ENCODE results near the gene GPR152.

GPR152 gene

DNA sequence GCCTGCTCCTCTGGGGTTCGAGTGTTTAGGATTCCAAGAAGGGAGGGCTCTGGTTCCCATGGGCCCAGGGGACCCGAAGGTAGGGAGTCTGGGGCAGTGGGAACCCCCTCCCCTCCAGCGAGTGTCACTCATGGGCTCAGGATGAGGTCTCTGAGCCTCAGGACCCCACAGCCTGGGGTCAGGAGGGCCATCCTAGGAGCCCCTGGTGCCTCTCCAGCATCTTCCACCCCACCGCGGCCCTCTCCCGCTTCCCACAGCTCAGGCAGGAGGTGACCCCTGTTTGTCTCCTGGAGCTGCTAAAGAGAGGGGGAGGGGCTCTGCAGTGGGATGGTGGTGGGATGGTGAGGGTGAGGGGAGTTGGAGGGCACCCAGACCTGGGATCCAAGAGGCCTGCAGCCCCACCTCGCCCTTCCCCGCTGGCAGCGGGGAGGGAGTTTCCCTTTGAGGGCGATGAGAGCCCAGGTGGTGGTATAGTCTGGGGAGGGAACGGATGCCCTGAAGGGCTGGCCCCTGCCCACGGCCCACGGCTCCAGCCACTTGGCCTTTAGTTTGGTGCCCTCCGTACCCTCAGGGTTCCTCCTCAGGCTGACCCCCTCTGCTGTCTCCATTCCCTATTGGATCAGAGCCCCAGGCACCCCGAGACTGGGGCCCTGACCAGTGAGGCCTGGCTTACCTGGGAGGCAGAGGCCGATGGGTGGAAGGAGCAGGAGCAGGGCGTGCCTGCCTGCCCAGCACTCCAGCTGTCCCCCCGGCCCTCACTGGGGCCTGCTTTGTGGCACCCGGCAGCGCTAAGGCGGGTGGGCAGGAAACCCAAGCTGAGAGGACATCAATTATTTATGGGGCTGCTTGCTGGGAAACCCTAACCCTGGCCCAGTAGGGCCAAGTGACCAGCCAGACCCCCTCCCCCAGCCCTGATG lies 1.5 kb upstream of the GPR152 start:
- H2AFZ ChIP-seq (ENCODE audit: low read length) = no peak overlapping the region
- DNase-seq = no peak
- H3K4me3 ChIP-seq (ENCODE audit: low read length) = no peak overlapping the region
- TF ChIP-seq EZH2 (optimal IDR thresholded peaks at IDR 0.05; ENCODE audit: low read depth, low read length) = no peak
- no peak for TF ChIP-seq CTCF (IDR thresholded peaks at IDR 0.05; ENCODE audit: low read length)
- no peak for TF ChIP-seq EZH2phosphoT487 (IDR thresholded peaks at IDR 0.05; ENCODE audit: low read length)
- no peaks in the 10 kb centered on the region for H3K9me3 ChIP-seq (replicated peaks; ENCODE audit: insufficient read depth, low read length)
- no peaks in the 10 kb centered on the region for H3K36me3 ChIP-seq (replicated peaks; ENCODE audit: insufficient read depth, low read length)
- H3F3A ChIP-seq (ENCODE audit: insufficient read depth, low read length) = peaks cover 5% of the 10 kb centered on the region
- no peaks in the 10 kb centered on the region for H3K79me2 ChIP-seq (ENCODE audit: low read length)
- H3K9me2 ChIP-seq (replicated peaks; ENCODE audit: insufficient read depth, low read length) = no peaks in the 10 kb centered on the region
- H4K20me1 ChIP-seq (ENCODE audit: insufficient read depth, low read length) = no peaks in the 10 kb centered on the region
- no peak overlapping the region for H3K9ac ChIP-seq (ENCODE audit: low read length)
- H3K27me3 ChIP-seq (replicated peaks; ENCODE audit: insufficient read depth, low read length) = no peaks in the 10 kb centered on the region
- H3K4me2 ChIP-seq (ENCODE audit: low read depth, low read length) = no peak overlapping the region
- H3K4me1 ChIP-seq (ENCODE audit: low read length) = peaks cover 6% of the 10 kb centered on the region
- H3K27ac ChIP-seq (ENCODE audit: low read length) = no peak overlapping the region

GRCh38 chr11:67451658-67451976 lies 912 bp downstream of the GPR152 start:
- Histone ChIP-seq H3K9me2 (replicated peaks; ENCODE audit: insufficient read depth, low read length) (no peaks in the 10 kb centered on the region), H3K27me3 (replicated peaks; ENCODE audit: insufficient read depth, low read length) (no peaks in the 10 kb centered on the region), H3F3A (ENCODE audit: insufficient read depth, low read length) (peaks cover 6% of the 10 kb centered on the region), H3K9ac (ENCODE audit: low read length) (no peak overlapping the region), H3K9me3 (replicated peaks; ENCODE audit: insufficient read depth, low read length) (no peaks in the 10 kb centered on the region), H3K4me1 (ENCODE audit: low read length) (peaks cover 7% of the 10 kb centered on the region), H3K4me3 (ENCODE audit: low read length) (no peak overlapping the region), H3K27ac (ENCODE audit: low read length) (no peak overlapping the region), H2AFZ (ENCODE audit: low read length) (no peak overlapping the region), H3K4me2 (ENCODE audit: low read depth, low read length) (no peak overlapping the region), H3K36me3 (replicated peaks; ENCODE audit: insufficient read depth, low read length) (no peaks in the 10 kb centered on the region), H4K20me1 (ENCODE audit: insufficient read depth, low read length) (no peaks in the 10 kb centered on the region), H3K79me2 (ENCODE audit: low read length) (no peaks in the 10 kb centered on the region)
- TF ChIP-seq EZH2 (optimal IDR thresholded peaks at IDR 0.05; ENCODE audit: low read depth, low read length) (no peak), EZH2phosphoT487 (IDR thresholded peaks at IDR 0.05; ENCODE audit: low read length) (no peak), CTCF (IDR thresholded peaks at IDR 0.05; ENCODE audit: low read length) (no peak)
- no peak for DNase-seq

DNA sequence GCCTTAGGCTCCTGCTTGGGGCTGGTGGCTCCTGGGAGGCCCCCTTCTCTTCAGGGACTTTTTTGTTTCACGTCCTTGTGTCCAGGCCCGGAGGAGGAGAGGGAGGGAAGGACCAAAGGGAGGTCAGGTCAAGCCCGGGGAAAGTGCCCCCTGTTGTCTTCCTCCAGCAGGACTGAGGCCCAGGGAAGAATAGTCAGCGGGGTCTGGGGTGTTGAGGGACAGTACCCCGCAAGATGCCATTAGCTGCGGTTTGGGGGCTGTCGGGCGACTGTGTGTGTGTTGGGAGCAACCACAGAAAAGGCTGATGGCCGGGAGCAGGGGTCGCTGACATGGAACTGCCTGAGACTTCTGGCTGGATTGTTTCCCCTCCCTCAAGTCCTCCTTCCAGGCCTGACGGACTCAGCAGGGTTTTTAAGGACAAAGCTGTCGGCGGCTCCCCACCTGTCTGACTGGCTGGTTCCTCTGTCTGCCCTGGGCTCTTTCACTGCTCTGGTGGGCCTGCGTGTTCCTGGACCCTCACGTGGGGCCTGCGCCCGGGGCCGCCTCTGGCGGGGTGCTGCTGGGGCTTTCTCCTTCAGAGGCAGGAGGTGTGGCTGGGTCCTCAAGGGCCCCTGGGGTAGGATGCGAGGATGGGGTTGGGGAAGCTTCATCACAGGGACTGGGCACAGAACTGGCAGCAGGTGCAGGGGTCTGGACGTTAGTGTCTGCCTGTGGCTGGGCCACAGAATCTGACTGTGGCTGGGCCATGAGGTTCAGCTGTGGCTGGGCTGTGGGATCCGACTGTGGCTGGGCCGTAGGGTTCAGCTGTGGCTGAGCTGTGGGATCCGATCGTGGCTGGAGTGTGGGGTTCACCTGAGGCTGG lies 1.5 kb downstream of the GPR152 start:
- no peak overlapping the region for H3K27ac ChIP-seq (ENCODE audit: low read length)
- no peak for DNase-seq
- peaks cover 7% of the 10 kb centered on the region for H3K4me1 ChIP-seq (ENCODE audit: low read length)
- H3K79me2 ChIP-seq (ENCODE audit: low read length) = no peaks in the 10 kb centered on the region
- no peaks in the 10 kb centered on the region for H4K20me1 ChIP-seq (ENCODE audit: insufficient read depth, low read length)
- H3K27me3 ChIP-seq (replicated peaks; ENCODE audit: insufficient read depth, low read length) = no peaks in the 10 kb centered on the region
- peaks cover 6% of the 10 kb centered on the region for H3F3A ChIP-seq (ENCODE audit: insufficient read depth, low read length)
- H3K36me3 ChIP-seq (replicated peaks; ENCODE audit: insufficient read depth, low read length) = no peaks in the 10 kb centered on the region
- no peak for TF ChIP-seq CTCF (IDR thresholded peaks at IDR 0.05; ENCODE audit: low read length)
- no peak for TF ChIP-seq EZH2 (optimal IDR thresholded peaks at IDR 0.05; ENCODE audit: low read depth, low read length)
- TF ChIP-seq EZH2phosphoT487 (IDR thresholded peaks at IDR 0.05; ENCODE audit: low read length) = no peak
- H2AFZ ChIP-seq (ENCODE audit: low read length) = no peak overlapping the region
- H3K4me2 ChIP-seq (ENCODE audit: low read depth, low read length) = no peak overlapping the region
- H3K9me2 ChIP-seq (replicated peaks; ENCODE audit: insufficient read depth, low read length) = no peaks in the 10 kb centered on the region
- H3K4me3 ChIP-seq (ENCODE audit: low read length) = no peak overlapping the region
- no peaks in the 10 kb centered on the region for H3K9me3 ChIP-seq (replicated peaks; ENCODE audit: insufficient read depth, low read length)
- no peak overlapping the region for H3K9ac ChIP-seq (ENCODE audit: low read length)
